GM18517 (cell line): Measurements from ENCODE around the gene LRCH1.

Experiments
- ATAC-seq: cut with Tn5 transposase; IDR thresholded peaks from one replicate; pipeline ENCODE4 v1.9.1; 2021; ENCODE audit warnings: mild to moderate bottlenecking, moderate library complexity; ENCODE audit not compliant: unreplicated experiment

Gene LRCH1

GRCh38 chr13:46663206-46664037, 110.5 kb downstream of the LRCH1 start:
- no peak for ATAC-seq

GRCh38 chr13:46664195-46664594, 111.2 kb downstream of the LRCH1 start:
- no peak for ATAC-seq

DNA sequence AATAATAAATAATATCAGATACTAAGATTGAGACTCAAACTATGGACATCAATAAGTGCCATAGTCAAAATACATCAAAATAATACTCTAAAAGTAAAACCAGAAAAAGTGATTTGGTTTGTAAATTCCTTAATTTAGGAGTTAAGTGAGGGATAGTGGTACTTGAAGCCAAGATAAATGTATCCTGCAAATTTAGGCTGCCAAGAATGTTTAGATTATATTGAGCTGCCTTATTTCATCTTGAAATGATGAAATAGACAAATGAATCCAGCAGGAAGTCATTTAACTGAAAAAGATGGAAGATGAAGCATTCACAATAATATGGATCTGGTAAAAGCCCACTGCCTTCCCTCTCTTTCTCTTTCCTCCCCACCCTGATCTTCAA, 112.3 kb downstream of the LRCH1 start:
- ATAC-seq: no peak

DNA sequence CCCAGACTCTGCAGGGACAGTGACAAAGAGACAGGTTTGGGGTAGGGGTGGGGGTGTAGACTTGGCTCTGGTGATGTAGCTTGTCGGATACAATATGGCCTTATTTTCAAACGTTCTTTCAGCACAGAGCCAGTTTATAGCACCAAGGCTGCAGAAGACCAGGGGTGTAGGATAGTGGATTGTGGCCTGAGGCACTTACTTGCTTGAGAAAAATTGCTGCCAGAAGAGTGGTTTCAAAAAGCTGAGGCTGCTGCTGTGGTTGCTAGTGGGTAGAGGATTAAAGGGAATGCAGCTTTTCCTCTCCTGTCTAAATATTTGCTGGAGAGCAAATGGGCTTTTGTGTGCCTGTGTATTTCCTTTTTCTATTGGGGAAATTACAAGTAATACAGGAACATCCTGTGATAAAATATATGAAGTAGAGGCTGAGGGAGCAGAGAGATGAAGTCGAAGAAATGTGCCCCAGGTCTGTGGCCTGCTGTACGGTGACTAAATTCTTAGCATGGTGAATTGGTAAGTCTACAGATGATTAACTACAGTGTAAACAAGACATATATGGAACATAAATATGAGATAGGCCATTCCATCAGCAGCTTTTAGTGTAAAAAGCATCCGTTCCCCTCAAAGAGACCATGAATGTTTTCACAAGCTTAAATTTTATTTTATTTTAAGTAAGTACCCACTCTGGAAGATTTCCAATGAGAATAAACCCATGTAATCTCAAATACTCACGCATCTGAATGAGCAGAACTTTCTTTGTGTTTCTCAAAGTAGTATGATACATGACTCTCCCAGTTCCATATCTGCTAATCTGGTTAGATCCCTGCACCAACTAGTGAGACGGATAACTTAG, 112.9 kb downstream of the LRCH1 start:
- peak; percentile 43 for ATAC-seq

DNA sequence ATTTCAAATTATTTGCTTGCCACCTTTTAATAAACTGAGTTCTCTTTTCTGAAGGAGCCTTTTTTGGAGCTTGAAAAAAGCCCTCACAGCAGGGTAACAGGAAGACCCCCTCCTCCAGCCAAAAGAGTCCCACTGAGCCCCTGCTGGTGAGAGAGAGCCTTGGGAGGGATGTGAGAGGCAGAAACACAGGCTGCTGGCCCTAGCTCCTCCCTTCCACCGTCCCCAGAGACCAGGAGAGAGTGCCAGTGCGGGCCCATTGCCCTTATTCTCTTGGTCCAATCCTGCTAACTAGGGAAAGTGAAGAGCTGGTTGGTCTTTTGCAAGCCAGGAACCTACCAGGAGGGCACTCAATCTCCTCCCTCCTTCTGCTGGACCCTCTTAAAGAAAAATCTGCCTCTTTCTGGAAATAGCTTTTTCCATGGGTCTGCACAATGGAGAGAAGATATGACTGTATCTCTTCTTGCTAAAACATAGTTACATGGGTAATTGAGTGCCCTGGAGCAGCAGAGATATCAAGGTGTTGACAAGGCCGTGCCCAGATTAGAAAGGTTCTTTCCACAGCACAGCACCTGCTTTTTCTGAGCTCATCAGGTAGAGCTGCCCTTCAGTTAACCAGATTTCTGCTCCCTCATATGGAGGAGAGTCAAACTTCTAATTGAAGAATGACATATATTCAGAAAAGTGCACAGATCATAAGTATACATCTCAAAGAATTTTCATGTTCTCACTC, 113.9 kb downstream of the LRCH1 start:
- no peak for ATAC-seq

DNA sequence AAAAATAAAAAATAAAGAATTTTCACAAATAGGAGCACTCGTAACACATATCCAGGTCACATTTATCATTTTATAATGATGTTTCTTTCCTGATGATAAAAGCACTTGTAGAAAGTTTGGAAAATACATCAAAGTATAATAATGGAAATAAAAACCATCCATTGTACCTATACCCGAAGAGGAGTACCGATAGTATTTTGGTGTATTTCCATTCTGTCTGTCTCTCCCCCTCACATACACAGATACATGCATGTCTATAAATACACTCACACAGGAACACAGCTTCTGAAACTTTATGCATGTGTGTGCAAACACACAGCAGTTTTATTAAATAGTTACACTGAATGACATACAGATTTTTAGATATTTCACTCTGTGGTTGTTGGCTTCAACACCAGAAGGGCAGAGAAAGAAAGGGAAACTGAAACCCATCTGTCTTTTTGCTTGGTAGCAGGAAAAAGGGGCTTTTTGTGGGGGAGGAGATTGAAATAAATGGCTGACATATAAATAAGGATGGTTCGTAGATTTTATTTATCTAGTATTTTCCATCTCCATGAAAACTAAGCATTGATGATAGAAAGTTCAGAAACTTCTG, 114.8 kb downstream of the LRCH1 start:
- peak; percentile 58 for ATAC-seq

DNA sequence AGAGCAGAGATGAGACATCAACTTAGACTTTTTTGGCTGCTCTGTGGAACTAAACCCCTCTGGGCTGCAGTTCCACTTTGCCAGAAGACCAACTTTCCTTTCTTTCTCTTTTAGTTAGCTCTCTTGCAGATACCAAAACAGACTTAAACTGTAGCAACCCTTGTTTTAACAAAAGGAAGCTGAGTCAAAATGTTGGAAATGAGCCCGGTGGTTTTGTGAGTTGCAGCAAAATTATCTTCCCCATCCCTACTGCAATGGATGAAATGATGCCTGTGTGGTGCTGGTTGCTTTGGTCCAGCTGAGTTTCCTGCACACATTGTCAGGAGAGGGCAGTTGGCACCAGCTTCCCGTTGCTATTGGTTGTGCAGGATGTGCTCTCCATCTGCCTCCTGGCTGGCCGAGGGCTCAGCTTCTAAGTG, 115.3 kb downstream of the LRCH1 start:
- peak; percentile 13 for ATAC-seq

DNA sequence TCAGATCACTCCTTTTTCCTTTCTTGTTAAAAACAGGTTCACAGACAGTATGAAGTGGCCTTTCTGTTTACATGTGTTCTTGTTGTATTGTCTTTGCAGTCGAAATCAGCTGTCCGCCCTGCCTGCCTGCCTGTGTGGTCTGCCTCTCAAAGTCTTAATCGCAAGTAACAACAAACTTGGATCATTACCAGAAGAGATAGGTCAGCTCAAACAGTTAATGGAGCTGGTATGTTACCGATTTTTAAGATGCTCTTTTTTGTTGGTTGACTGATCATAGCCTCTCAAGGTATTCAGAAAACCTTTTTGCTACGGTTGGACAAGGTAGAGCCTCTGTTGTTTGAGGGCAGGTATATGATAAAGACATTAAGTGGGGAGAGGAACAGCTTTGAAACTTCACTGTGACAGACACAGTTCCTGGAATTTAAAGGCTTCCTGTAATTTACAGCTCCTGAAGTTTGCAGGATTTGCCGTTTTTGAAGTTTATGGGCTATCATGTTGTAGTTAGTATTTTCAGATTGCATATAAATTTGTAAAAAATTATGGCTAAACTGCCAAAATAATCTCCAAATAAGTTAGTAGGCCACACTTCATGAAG, 116.1 kb downstream of the LRCH1 start:
- ATAC-seq: no peak

DNA sequence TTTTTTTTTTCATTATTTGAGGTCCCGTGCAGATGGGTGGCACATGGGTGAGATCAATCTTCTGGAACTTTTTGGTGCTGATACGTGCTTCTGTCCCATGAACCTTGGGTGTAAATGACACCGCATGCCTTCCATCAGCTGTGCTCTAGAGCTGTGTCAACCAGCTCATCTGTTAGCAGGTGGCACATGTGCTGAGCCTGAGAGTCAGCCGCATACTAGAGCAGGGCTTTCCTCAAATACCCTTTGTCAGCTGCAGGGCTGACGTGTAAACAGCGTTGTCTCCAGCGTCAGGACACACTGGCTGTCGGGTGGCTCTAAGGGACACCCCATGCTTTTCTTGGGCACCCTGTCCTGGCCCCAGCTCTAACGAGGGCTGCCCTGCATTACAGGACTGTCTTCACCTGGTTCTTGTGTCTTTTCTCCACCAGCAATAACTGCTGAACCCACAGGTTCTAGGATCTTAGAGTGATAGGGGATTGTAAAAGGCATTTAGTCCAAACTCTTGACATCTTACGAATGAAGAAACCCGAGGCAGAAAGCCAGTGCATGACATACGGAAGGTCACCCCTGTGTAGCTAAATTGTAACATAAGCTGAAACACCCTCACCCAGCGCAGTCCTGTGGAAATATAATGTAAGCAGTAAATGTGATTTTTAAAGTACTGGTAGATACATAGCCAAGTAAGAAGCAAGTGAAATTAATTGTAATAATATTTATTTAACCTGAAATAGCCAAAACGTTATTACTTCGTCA, 119.5 kb downstream of the LRCH1 start:
- ATAC-seq: no peak

GRCh38 chr13:46675016-46675415, 122.0 kb downstream of the LRCH1 start:
- no peak for ATAC-seq

DNA sequence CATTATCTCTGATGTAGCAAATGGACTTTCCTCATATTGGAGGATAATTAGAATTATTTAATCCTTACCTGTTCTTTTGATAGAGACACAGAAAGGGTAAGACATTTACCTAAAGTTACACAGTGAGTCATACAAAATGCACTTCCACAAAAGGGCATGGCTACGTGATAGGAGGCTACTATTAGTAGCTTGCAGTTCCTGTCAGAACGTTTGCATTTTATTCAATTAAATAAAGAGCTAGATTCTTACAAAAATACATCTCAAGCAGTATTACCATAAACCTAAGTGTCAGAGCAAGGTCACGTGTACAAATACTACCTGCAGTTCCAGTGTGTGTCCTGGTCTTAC, 123.4 kb downstream of the LRCH1 start:
- ATAC-seq: no peak

GRCh38 chr13:46679369-46680120, 126.6 kb downstream of the LRCH1 start:
- ATAC-seq: peak; percentile 88

GRCh38 chr13:46682015-46682414, 129.0 kb downstream of the LRCH1 start:
- no peak for ATAC-seq

GRCh38 chr13:46682707-46683106, 129.7 kb downstream of the LRCH1 start:
- ATAC-seq: no peak

GRCh38 chr13:46683676-46684260, 130.8 kb downstream of the LRCH1 start:
- no peak for ATAC-seq

DNA sequence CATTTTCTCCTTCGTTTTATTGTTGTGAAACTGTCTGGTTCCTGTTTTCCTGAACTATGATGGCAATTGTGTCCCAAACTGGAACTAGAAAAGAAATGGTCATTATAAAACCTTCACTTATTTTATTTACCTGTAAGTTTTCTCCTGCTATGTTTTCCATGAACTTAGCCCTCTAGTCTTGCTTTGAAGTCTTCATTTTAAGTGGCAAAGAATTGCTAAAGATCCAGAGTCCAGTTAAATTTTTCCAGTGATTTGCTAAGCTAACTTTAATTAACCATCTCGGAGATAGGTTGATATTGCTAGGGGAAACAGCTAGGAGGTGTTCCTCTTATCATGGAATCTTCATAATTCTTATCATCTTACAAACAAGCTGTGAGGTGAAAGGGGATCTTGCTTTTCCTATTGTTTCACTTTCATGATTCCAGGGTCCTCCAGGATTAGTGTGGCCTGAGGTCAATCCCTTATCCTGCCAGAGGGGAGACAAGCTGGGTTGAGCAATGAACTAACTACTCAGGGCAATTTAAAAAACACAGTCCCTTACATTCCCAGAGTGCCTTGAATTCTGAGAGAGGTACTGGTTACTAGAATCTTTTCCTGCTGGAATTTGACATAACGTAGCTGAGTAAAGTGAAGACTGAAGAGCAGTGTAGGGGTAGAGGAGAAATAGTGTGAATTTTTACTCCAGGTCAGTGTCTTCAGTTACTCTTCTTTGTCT, 131.5 kb downstream of the LRCH1 start:
- ATAC-seq: no peak

GRCh38 chr13:46685006-46685730, 132.2 kb downstream of the LRCH1 start:
- no peak for ATAC-seq

- no peak for ATAC-seq
Observed at GRCh38 chr13:46686171-46686570, 133.2 kb downstream of the LRCH1 start.
